C4-2B (cell line): ENCODE measurements around the gene IL17RD.

ENCODE experiments used
- CTCF ChIP-seq: fragments of 450-650 bp; conservative IDR thresholded peaks from 2 replicates; pipeline ENCODE4 v1.5.1; 2017; ENCODE audit warnings: mild to moderate bottlenecking
- ZFX ChIP-seq: fragments of 450-650 bp; IDR thresholded peaks from 2 replicates; pipeline ENCODE4 v1.6.1; 2017

GRCh38 chr3:57073628-57074027, 91.5 kb downstream of the IL17RD start:
- no peak for TF ChIP-seq CTCF
- no peak for TF ChIP-seq ZFX
